ENCODE results near the gene TMED4.
"Not testable (repeated sequence)": the region's sequence is repeated elsewhere in the genome, so short reads cannot be mapped to it uniquely, and the experiment has no call there.

The TMED4 gene

GRCh38 chr7:44568771-44569560, 13.1 kb downstream of the TMED4 start:
- no peak for DNase-seq (ENCODE audit: low read depth in 3 of 3)

DNA sequence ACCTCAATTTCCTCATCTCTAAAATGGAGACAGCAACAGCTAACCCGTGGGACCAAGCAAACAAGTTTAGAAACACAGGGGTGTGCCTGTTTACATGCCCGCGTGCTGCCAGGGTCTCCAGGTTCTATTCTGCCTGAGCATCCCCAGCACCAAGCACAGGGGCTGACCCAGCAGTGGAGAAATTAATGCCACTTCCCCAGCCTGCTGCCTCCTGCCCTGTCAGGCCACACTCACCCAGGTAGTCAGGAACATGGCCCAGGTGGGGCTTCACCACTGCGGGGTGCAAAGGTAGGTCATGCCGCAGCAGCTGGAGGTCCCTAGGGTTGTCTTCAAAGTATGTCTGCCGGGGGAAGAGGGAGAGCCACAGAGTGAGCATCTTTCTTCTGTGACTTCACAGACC, 14.1 kb downstream of the TMED4 start:
- DNase-seq (ENCODE audit: low read depth in 3 of 3), result no peak

DNA sequence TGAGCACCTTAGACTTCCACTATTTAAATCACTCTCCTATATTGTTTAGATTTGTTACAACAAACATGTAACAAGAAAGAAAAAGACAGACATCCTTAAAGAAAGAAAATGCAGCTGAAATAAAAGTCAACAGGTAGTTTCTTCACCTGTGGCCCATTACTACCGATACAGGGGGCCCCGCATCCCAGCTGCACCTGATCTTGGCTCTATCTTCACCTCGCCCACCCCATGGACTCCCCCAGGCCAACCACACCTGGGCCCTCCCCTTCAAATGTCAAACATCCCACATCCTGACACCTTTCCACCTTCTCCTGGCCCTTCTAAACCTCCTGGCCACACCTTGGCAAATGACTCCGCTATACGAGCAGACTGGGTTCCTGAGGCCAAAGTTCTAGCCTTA, 15.4 kb downstream of the TMED4 start:
- no peak for DNase-seq (ENCODE audit: low read depth in 3 of 3)

GRCh38 chr7:44565795-44566559, 16.1 kb downstream of the TMED4 start:
- DNase-seq (ENCODE audit: low read depth in 3 of 3), result no peak

GRCh38 chr7:44565097-44565794, 16.8 kb downstream of the TMED4 start:
- peak; percentile 42 to 58 (median 44) for DNase-seq (ENCODE audit: low read depth in 3 of 3)

- no peak for DNase-seq (ENCODE audit: low read depth in 3 of 3)
Measured at GRCh38 chr7:44564606-44565005, 17.4 kb downstream of the TMED4 start.

GRCh38 chr7:44563171-44563679, 18.8 kb downstream of the TMED4 start:
- DNase-seq (ENCODE audit: low read depth in 3 of 3), result no peak

DNA sequence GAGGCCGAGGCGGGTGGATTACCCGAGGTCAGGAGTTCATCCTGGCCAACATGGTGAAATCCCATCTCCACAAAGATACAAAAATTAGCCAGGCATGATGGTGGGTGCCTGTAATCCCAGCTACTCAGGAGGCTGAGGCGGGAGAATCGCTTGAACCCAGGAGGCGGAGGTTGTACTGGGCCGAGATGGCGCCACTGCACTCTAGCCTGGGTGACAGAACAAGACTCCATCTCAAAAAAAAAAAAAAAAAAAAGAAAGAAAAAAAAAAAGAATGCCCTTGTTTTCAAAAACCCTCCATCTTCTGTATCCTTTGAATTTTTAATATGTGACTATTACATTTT, 19.4 kb downstream of the TMED4 start:
- not testable (repeated sequence) for DNase-seq (ENCODE audit: low read depth in 3 of 3)

- no peak for DNase-seq (ENCODE audit: low read depth in 3 of 3)
Measured at GRCh38 chr7:44561962-44562621, 19.9 kb downstream of the TMED4 start.

DNA sequence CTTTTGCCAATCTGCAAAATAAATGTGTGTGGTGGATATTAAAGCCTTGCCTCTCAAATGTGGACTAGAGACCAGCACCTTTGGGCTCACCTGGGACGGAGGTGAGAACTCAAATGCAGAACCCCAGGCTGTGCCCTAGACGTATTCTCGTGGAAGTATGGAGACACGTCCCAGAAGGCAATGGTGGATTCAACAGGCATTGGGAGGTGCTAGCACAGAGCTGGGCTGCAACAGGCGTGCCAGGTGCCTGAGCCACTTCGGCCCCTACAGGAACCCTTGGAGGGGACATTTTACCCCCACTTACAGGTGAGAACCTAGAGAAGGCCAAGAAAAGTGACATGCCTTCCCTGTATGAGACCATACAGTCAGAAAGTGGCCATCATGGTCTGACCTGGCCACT, 20.6 kb downstream of the TMED4 start:
- no peak for DNase-seq (ENCODE audit: low read depth in 3 of 3)

GRCh38 chr7:44559485-44559884, 22.5 kb downstream of the TMED4 start:
- no peak for DNase-seq (ENCODE audit: low read depth in 3 of 3)

DNA sequence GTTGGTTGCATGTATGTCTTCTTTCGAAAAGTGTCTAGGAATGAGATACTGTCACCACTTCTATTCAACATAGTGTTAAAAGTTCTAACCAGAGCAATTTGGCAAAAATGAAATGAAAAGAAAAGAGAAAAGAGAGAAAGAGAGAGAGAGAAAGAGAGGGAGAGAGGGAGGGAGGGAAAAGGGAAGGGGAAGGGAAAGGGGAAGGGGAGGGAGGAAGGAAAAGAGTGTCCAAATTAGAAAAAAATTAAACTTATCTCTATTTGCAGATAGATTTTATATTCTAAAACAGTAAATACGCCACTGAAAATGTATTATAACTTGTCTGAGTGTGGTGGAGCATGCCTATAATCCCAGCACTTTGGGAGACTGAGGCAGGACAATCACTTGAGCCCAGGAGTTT, 24.5 kb downstream of the TMED4 start:
- DNase-seq (ENCODE audit: low read depth in 3 of 3), result no peak

- no peak for DNase-seq (ENCODE audit: low read depth in 3 of 3)
Measured at GRCh38 chr7:44555350-44555749, 26.7 kb downstream of the TMED4 start.

- not testable (repeated sequence) for DNase-seq (ENCODE audit: low read depth in 3 of 3)
Measured at GRCh38 chr7:44552473-44553005, 29.5 kb downstream of the TMED4 start.

- no peak for DNase-seq (ENCODE audit: low read depth in 3 of 3)
Measured at GRCh38 chr7:44549457-44549856, 32.6 kb downstream of the TMED4 start.

DNA sequence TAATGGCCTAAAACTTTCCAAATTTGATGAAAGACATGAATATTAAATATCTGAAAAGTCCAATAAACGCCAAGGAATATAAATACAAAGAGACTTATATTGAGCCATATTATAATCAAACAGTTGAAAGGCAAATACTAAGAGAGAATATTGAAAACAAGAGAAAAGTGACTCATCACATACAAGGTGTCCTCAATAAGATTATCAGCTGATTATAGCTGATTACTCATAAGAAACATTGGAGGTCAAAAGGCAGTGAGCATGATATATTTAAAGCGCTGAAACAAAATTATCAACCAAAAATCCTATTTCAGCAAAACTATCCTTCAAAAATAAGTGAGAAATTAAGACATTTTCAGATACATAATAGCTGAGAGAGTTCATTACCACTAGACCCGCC, 33.1 kb downstream of the TMED4 start:
- no peak for DNase-seq (ENCODE audit: low read depth in 3 of 3)

DNA sequence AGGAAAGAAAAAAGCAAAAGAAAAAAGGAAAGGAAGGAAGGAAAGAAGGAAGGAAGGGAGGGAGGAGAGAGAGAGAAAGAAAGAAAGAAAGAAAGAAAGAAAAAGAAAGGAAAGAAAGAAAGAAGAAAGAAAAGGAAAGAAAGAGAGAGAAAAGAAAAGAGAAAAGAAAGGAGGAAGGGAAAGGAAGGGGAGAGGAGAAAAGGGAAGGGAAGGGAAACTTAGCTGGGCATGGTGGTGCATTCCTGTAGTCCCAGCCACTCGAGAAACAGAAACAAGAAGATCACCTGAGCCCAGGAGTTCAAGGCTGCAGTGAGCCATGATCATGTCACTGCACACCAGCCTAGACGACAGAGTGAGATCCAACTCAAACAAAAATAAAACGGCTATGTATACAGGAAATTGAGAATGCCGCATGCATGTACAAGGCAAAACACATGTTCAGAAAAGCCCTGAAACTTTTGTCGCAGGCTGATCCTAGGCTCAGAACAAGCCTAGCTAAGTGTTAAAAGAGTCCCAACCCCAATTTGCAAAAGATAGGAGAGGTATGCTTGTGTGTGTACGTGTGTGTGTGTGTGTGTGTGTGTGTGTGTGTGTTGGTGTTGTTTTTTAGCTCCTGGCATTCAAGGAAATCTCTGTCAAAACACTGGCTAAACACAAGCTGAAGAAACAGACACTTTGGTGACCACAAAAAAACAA, 34.3 kb downstream of the TMED4 start:
- no peak for DNase-seq (ENCODE audit: low read depth in 3 of 3)

DNA sequence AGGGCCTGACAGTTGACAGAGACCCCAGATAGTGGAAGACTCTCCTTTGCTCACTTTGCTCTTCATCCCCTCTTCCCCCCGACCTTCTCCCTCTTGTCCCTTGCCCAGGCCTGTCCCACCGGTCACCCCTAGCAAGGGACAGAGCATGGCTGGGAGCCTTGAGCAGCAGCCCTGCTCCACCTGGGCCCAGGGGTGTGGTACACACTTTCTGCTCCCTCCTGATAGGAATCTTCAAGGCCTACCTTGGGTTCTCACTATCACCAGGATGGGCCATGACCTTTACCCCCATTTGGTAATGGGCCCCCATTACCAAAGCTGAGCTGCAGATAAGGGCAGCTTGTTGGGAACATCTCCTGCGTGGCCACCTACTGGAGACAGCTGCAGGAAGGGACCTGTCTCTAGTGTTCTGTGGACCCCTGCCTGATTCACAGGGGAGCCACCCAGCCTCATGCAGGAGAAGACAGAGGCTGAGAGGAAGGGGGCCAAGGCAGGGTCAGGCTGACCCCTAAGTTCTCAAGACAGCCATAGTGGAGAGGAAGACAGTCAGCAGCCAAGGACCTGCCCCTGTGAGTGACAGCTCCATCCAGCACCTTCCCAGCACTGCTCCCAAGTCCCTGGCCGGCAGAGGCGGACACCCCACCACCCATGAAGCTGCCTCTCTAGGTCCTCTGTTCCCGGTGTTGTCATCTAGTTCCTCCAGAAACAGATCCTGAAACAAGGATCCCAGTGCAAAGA, 40.0 kb downstream of the TMED4 start:
- DNase-seq (ENCODE audit: low read depth in 3 of 3), result no peak

DNA sequence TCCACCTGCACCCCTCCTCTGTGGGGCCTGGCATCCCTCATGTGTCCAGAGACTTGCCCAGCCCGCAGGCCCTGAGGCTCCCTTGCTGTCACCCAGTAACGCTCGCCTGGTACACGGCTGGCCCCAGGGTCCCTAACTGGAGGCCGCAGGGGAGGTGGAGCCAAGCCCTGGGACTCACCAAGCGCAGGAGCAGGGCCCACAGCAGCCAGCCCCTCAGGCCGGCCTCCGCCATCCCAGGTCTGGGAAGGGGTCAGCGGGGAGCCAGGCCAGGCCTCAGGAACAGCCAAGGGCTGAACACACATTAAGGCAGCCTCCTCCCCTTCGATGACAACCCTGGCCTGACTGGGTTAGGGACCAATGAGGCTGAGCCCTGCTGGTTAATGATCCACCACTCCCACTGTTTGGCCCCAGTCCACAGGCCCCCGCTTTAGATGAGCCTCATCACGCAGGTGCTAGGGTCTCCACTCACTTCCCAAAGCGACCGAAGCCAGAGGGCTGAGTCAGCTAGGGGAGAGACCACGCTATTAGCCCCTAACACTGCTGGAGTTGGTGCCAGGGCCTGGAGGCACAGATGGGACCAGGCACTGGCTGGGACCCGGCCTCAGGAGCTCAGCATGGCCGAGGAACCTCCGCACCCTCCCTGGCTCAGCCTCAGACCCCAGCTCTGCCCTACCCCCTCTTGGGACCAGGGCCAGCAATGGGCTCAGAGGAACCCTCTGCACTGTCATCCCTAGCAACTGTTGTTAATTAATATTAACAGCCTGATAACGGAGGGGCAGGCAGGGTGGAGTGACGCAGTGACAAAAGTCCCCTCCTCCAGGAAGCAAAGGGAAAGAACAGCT, 40.8 kb downstream of the TMED4 start, which contains the start of gene NPC1L1:
TSS of gene NPC1L1 (minus strand) at position 303 of the 842 bp plus-strand sequence. CDS start at position 232, 71 bp downstream.
- no peak for DNase-seq (ENCODE audit: low read depth in 3 of 3)
